ENCODE data around the gene PHF5A.

Gene PHF5A

DNA sequence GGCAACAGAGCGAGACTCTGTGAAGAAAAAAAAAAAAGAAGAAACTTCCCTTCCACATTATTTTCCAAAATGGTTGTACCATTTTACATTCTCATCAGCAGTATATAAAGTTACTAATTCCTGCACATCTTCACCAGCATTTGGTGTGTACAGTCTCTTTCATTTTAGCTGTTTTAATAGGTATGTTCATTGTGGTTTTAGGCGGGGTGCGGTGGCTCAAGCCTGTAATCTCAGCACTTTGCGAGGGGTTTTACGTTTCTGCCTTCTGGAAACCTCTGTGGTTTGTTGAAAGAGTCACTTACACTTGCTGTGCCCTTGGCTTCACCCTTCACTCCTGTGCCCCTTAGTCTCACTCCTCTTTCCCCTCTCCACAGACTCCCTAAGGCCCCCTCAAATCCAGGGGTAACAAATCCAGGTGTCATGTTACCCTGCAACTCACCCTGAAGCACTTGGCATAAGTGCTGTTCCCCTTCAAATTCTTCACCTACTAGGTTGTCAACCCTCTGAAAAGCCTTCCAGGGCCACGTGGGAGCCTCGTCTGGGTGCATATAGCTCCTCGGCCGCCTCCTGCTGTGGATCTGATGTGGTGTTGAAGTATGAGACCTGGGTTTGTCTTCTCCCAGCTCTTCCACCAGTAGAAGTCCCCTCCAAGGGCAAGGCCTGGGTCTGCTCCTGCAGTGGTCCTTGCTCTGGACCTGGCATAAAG is 42.7 kb downstream of the PHF5A start:
- no peak for DNase-seq (ENCODE audit: insufficient read length, low spot score)
- FAIRE-seq = no peak

DNA sequence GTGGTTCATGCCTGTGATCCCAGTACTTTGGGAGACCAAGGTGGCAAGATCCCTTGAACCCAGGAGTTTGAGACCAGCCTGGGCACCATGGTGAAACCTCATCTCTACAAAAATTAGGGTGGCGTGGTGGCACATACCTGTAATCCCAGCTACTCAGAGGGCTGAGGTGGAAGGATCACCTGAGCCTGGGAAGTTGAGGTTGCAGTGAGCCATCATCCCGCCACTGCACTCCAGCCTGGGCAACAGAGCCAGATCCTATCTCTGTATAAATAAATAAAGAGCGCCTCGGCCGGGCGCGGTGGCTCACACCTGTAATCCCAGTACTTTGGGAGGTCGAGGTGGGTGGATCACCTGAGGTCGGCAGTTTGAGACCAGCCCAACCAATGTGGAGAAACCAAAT is 49.8 kb downstream of the PHF5A start:
- DNase-seq (ENCODE audit: insufficient read length, low spot score) (no peak), FAIRE-seq (no peak)

DNA sequence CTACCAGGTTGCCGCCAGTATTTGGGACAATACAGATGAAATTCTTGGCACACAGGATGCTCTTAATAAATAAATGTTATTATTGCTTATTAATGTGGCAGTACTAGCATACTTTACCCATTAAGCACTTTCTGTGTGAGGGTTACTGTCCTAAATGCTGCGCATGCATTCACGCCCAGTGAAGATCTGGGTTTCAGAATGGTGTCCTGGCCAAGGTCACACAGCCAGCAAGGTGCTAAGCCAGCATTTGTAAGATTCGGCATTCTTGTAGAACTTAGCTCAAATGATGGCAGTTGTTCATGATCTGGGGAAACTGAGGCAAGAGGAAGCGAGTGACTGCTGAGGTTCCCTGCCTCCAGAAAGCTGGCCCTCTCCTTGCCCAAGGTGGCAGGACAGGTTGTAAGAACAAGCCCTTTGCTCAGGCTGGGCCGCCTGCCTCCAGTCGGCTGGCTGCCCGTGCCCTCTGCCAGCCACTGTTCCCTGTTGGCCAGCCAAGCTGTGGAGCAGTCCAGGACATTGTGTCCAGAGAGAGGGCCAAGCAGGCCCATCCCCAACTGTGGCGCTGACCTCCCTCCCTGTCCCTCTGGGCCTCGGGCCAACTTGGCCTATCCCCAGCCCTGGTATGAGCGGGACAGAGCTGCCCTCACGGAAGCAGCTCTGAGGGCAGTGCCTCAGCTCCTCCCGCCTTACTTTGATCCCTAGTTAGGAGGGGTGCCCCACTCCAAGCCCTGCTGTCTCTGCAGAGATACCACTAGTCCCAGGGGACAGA is 50.7 kb downstream of the PHF5A start:
- DNase-seq (ENCODE audit: insufficient read length, low spot score) (no peak), FAIRE-seq (no peak)

DNA sequence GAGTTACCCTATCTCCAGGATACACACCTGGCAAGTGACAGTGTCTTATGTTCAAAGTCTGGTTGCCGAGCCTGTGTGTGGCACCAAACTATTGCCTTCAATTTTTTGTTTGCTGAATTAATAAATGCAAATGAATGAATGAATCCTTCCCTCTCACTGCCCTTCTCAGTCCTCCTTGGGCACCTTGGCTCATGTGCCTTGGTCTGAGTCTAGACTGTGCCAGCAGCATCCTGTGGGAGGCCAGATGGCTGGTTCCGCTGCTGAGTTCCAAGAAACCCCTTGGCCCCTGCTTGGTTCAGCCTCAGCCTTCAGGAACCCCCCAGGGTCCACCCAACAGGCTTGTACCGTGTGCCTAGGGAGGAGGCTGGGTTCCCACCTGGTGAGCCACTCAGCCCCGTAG is 52.9 kb downstream of the PHF5A start:
- DNase-seq (ENCODE audit: insufficient read length, low spot score) = no peak
- no peak for FAIRE-seq

DNA sequence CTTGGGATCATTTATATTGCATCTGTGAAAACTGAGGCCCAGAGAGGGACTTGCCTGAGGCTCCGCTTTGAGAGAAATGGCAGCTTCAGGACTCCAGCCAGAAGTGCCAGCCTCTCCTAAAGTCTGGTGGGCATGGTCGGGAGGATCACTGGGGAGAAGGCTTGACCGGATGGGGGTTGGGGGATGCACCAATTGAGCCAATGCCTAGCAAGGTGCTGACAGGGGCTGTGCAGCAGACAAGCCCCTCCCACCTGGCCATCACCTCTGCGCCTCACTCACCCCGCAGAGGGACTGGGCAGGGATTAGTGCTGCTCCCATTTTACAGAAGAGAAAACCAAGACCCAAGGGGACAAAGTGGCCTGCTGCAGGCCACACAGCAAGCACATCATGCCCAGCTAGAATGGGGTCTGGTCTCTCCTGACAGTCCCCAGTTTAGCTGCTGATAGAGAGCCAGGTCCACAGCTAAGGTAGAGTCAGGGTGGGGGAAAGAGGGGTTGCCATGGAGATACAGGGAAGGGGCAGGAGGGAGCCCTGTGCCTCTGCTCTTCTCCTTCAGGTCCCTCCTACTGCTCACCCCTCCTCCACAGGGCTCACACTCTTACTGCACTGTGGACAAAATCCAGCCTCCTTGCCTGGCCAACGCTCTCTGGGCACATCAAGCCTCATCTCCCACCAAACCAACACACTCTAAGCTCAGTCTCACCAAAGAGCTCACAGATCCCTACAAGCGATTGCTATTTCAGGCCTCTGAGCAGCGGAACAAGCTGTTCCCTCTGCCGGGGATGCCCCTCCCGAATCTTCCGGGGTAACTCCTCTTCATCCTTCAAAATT is 57.3 kb downstream of the PHF5A start:
- no peak for FAIRE-seq
- no peak for DNase-seq (ENCODE audit: insufficient read length, low spot score)

DNA sequence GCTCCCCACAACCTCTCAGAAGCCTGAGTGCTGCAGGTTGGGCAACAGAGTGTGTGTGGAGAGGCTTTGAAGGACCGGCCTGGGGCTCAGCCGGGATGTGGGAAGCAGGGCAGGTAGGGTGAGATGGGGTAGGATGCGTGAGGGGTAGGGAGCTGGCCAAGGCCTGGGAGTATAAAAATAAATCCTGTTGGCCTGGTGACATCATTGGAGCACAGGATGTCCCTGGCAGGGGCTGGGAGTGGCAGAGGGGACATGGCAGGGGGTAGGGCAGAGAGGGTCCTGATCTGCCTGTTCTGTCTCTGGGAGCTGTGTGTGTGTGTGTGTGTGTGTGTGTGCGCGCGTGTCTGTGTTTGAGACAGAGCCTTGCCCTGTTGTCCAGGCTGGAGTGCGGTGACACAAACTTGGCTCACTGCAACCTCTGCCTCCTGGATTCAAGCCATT is 58.2 kb downstream of the PHF5A start:
- DNase-seq (ENCODE audit: insufficient read length, low spot score) (no peak), FAIRE-seq (no peak)

All from HTR-8/SVneo (cell line).